Bone marrow (tissue), 2 donors: ENCODE measurements around the gene KL.

Source experiments
- DNase-seq, 2 donors: peaks; one replicate each; lab custom pipeline; 2025; lab: John Stamatoyannopoulos, UW

Gene KL

GRCh38 chr13:33111414-33112110 is 95.3 kb downstream of the KL start:
- no peak for DNase-seq

DNA sequence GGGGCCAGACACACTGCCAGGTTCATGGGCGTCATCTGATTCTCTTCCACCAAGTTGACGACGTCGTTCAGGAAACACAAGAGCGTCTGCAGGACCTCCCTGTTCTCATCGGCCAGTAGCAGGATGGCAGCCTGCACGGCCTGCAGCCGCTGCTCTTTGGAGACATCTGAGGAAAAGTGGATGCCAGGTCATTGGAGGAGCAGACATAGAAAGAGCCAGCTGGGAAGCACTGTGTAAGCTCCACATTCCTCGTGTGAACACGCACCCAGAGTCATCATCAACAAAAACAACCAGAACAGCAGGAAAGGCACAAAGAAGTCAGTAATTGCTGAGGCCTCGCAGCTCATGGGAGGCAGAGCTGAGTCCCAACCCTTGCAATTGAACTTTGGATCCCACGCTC is 96.5 kb downstream of the KL start:
- DNase-seq = no peak

DNA sequence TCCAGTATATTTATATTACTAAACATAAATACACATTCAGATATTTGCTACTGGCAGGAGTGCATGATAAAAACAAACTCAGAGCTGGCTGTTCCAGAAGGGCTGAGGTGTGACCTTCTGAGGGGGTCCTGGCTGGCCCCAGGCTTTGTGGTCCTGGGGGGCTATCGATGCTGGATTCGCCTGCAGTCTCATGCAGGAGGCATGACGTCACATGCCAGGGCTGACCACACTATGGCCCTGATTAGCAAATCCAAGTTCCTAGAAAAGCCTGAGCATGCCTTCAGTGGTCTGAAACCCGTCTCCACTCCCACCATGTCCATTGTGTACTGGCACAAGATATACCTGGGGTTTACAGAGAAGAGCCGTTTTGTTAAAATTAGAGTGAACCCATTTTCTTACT is 97.9 kb downstream of the KL start:
- no peak for DNase-seq

DNA sequence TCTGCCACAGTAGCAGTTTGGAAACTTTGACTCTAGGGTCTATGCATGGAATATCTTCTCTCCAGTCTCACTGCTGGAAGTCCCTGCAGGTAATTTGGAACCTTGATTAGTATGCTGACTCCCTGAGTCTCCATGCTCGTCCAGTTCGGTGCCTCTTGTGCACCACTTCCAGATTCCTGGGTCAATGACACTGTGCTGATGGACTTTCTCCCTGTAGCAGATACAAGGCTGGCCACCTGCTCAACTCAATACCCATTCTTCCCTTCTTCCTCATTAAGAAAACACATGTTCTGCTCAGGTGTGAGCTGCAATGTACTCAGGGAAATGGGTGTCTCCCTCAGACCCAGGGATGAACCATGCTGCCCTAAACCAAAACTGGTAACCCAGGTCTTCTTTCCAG is 99.1 kb downstream of the KL start:
- no peak for DNase-seq
